ENCODE results near the gene MAML2. TPM values are rescaled to one million over a fixed set of nuclear protein-coding genes. Genes with fewer than 3 reads are reported as not detected.

The MAML2 gene
- total and polyA plus RNA-seq, 2 of the 13 experiments (the other 11 are each of a cell fraction or from before 2014, with no cell fraction given) = 2.3 to 25.9 TPM

- TF ChIP-seq ARID5B (CRISPR knock-in tag; IDR thresholded peaks at IDR 0.05) (peak; percentile 83), EHMT2 (IDR thresholded peaks at IDR 0.05; ENCODE audit: borderline replicate concordance, low read depth, low read length) (0 out of 2 replicates have a peak, but pooled peaks have one; percentile 23), THAP11 (CRISPR knock-in tag; IDR thresholded peaks at IDR 0.05) (0 out of 2 replicates have a peak, but pooled peaks have one; percentile 23), DRAP1 (CRISPR knock-in tag; IDR thresholded peaks at IDR 0.05) (peak; percentile 14; the same call in 1 of the 2 replicates), ZNF644 (CRISPR knock-in tag; IDR thresholded peaks at IDR 0.05; ENCODE audit: low read depth) (peak; percentile 93), MEIS2 (CRISPR knock-in tag; IDR thresholded peaks at IDR 0.05) (no peak), FOXA1 (IDR thresholded peaks at IDR 0.05) (no peak), FOXA1 (CRISPR knock-in tag; IDR thresholded peaks at IDR 0.05) (peak; percentile 57; the same call in 1 of the 2 replicates), ZNF550 (CRISPR knock-in tag; IDR thresholded peaks at IDR 0.05; ENCODE audit: borderline replicate concordance) (no peak), ZNF280D (CRISPR knock-in tag; IDR thresholded peaks at IDR 0.05) (0 out of 2 replicates have a peak, but pooled peaks have one; percentile 41), KDM6A (CRISPR knock-in tag; IDR thresholded peaks at IDR 0.05; ENCODE audit: low read depth) (peak; percentile 49; the same call in 1 of the 2 replicates), ZBTB25 (CRISPR knock-in tag; IDR thresholded peaks at IDR 0.05) (0 out of 2 replicates have a peak, but pooled peaks have one; percentile 20), POLR2AphosphoS2 (IDR thresholded peaks at IDR 0.05; ENCODE audit: low read depth, low read length) (no peak), FOXP1 (IDR thresholded peaks at IDR 0.05) (no peak), FOXP1 (CRISPR knock-in tag; IDR thresholded peaks at IDR 0.05) (peak; percentile 23; the same call in 1 of the 2 replicates), SOX6 (IDR thresholded peaks at IDR 0.05) (no peak), SOX6 (CRISPR knock-in tag; IDR thresholded peaks at IDR 0.05) (peak; percentile 86), MLX (CRISPR knock-in tag; IDR thresholded peaks at IDR 0.05) (0 out of 2 replicates have a peak, but pooled peaks have one; percentile 15)
Observed at GRCh38 chr11:96082002-96082899, 260.7 kb downstream of the MAML2 start (continued).
